NCI-H345 treated with DMSO at 0.1 percent for 48 hours (cell line): Measurements from ENCODE around the gene POLE2.
"Not testable (repeated sequence)": the region's sequence is repeated elsewhere in the genome, so short reads cannot be mapped to it uniquely, and the experiment has no call there.

Experiments used
- DNase-seq: peaks from one replicate; lab custom pipeline; 2025; ENCODE audit not compliant: unreplicated experiment; lab: John Stamatoyannopoulos, UW

Gene POLE2

GRCh38 chr14:49619730-49620129 is 68.3 kb downstream of the POLE2 start:
- DNase-seq = no peak

GRCh38 chr14:49619273-49619672 is 68.7 kb downstream of the POLE2 start:
- DNase-seq = not testable (repeated sequence)

- no peak for DNase-seq
These were observed 70.0 kb downstream of the POLE2 start for GRCh38 chr14:49617852-49618519.

GRCh38 chr14:49615776-49616175 is 72.2 kb downstream of the POLE2 start:
- no peak for DNase-seq

GRCh38 chr14:49614196-49614595 is 73.8 kb downstream of the POLE2 start:
- DNase-seq = no peak

GRCh38 chr14:49612671-49613070 is 75.3 kb downstream of the POLE2 start:
- no peak for DNase-seq

- no peak for DNase-seq
These were observed 75.8 kb downstream of the POLE2 start for GRCh38 chr14:49612251-49612650.

- DNase-seq = no peak
These were observed 80.4 kb downstream of the POLE2 start for GRCh38 chr14:49607583-49607982.

- DNase-seq = peak; percentile 80
These were observed 89.3 kb downstream of the POLE2 start, which contains the start of gene LRR1 for GRCh38 chr14:49598485-49599300. LRR1 (plus strand) TSS chr14:49598940; CDS start chr14:49599021, 81 bp downstream.

- DNase-seq = no peak
These were observed 89.9 kb downstream of the POLE2 start for GRCh38 chr14:49598189-49598484.

- DNase-seq = no peak
These were observed 93.5 kb downstream of the POLE2 start for GRCh38 chr14:49594347-49595091.
